Breast epithelium (tissue), 4 donors: ENCODE measurements around the gene LY86. TPM values are rescaled to one million over a fixed set of nuclear protein-coding genes. Genes with fewer than 3 reads are reported as not detected.
A peak's percentile ranks its signal among the peaks of the same experiment; 100 is the strongest.

Experiments used
- DNase-seq, 2 donors: peaks; one replicate each; pipeline ENCODE4 v3.0.0-alpha.2; 2019; ENCODE audit warnings: low spot score in 2 of 2
- H3K27ac ChIP-seq, 2 donors: fragments of 200-600 bp; sonication (generic) in 1 of 2; one replicate each; pipeline ENCODE4 v1.5.1; 2016 to 2019; ENCODE audit warnings: mild to moderate bottlenecking in 1 of 2
- H3K27me3 ChIP-seq, 2 donors: fragments of 200-600 bp; sonication (generic) in 1 of 2; one replicate each; pipeline versions ENCODE4 v1.5.1 to v1.6.0; 2017 to 2019; ENCODE audit warnings: control low read depth in 1 of 2, mild to moderate bottlenecking in 1 of 2
- H3K36me3 ChIP-seq: fragments of 200-600 bp; one replicate; pipeline ENCODE4 v1.5.1; 2019
- H3K4me1 ChIP-seq, 2 donors: fragments of 200-600 bp; sonication (generic); one replicate each; pipeline ENCODE4 v1.5.1; 2016 to 2019; ENCODE audit warnings: control low read depth in 1 of 2
- H3K4me3 ChIP-seq, 3 donors: fragments of 200-600 bp; sonication (generic); 1 replicate in 2 of 3; 2 replicates in 1 of 3; pipeline ENCODE4 v1.5.1; 2016 to 2019; ENCODE audit warnings: mild to moderate bottlenecking in 3 of 3, moderate library complexity in 2 of 3
- H3K9me3 ChIP-seq, 2 donors: fragments of 200-600 bp; sonication (generic) in 1 of 2; one replicate each; pipeline ENCODE4 v1.5.1; 2016 to 2019; ENCODE audit warnings: control low read depth in 1 of 2
- POLR2A ChIP-seq: fragments of 450-650 bp; IDR thresholded peaks from one replicate; pipeline ENCODE4 v1.6.1; 2016; ENCODE audit warnings: antibody characterized with exemption, mild to moderate bottlenecking, moderate library complexity
- POLR2AphosphoS5 ChIP-seq, 3 donors: sonication (generic); formaldehyde crosslinking; IDR thresholded peaks; one replicate each; pipeline ENCODE4 v1.6.1; 2017; ENCODE audit warnings: antibody characterized with exemption in 3 of 3
- intact Hi-C: fragments of 100-400 bp; cut with DNase I; formaldehyde crosslinking; loops from one replicate; pipeline ENCODE4 v1.15.1; 2023; ENCODE audit warnings: low total_unique reads
- total RNA-seq, 3 donors: library from RNA; depleted of rRNA; stranded (reverse); fragments of >200 nt; gene quantifications; one replicate each; pipeline ENCODE4 v1.1.0, GENCODE V29; 2016
- TF ChIP-seq, protein P1 (sequence below), 3 donors: fragments of 450-650 bp; IDR thresholded peaks; one replicate each; pipeline ENCODE4 v1.5.1; 2016 to 2017; ENCODE audit warnings: antibody characterized with exemption in 3 of 3, mild to moderate bottlenecking in 3 of 3, moderate library complexity in 3 of 3

LY86 gene
- total RNA-seq, 3 donors from 2014 or later = 3.3 to 8.3 (median 3.4) TPM

DNA sequence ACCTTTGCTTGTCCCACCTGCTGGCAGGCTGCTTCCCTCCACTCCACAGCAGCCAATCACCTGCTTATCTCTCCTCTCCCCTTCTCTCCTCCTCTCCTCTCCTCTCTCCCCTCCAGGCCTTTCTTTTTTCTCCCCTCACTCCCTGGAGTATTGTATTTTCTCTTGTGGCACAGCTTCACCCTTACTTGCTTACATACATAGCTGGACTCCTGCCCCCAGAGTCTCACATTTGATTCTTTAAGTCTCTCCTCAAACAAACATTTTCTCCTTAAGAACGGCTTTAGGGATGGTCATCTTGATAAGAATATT is 3.6 kb upstream of the LY86 start:
- Histone ChIP-seq H3K27me3 (no peaks in the 10 kb centered on the region), H3K36me3 (no peaks in the 10 kb centered on the region), H3K27ac (no peak overlapping the region), H3K9me3 (no peaks in the 10 kb centered on the region), H3K4me1 (no peaks in the 10 kb centered on the region), H3K4me3 (no peak overlapping the region)
- TF ChIP-seq, protein P1, sequence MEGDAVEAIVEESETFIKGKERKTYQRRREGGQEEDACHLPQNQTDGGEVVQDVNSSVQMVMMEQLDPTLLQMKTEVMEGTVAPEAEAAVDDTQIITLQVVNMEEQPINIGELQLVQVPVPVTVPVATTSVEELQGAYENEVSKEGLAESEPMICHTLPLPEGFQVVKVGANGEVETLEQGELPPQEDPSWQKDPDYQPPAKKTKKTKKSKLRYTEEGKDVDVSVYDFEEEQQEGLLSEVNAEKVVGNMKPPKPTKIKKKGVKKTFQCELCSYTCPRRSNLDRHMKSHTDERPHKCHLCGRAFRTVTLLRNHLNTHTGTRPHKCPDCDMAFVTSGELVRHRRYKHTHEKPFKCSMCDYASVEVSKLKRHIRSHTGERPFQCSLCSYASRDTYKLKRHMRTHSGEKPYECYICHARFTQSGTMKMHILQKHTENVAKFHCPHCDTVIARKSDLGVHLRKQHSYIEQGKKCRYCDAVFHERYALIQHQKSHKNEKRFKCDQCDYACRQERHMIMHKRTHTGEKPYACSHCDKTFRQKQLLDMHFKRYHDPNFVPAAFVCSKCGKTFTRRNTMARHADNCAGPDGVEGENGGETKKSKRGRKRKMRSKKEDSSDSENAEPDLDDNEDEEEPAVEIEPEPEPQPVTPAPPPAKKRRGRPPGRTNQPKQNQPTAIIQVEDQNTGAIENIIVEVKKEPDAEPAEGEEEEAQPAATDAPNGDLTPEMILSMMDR (IDR thresholded peaks at IDR 0.05) = no peak
- TF ChIP-seq POLR2AphosphoS5 (IDR thresholded peaks at IDR 0.05) (no peak), POLR2A (no peak)
- intact Hi-C loops = no loop called here
- no peak for DNase-seq

DNA sequence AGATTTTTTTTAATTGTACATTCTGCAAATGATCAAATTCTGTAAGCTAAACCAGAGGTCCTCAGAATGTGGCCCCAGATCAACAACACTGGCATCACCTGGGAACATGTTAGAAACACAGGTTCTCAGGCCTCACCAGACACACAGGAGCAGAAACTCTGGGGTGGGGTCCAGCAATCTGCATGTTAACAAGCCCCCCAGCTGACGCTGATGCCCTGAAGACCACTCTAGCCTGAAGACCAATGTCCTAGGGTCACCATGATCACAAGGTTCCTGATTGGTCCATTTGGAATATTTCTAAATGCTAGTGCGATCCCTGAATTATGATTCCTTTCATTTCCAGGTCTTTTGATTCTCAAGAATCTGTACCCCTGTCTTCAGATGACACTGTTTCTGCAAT is 2.4 kb upstream of the LY86 start:
- H3K9me3 ChIP-seq = no peaks in the 10 kb centered on the region
- DNase-seq = no peak
- TF ChIP-seq, protein P1 (IDR thresholded peaks at IDR 0.05) = no peak
- TF ChIP-seq POLR2AphosphoS5 (IDR thresholded peaks at IDR 0.05) (no peak), POLR2A (no peak)
- intact Hi-C loops = no loop called here
- H3K36me3 ChIP-seq = no peaks in the 10 kb centered on the region
- no peak overlapping the region for H3K4me3 ChIP-seq
- H3K4me1 ChIP-seq = no peaks in the 10 kb centered on the region
- H3K27me3 ChIP-seq = no peaks in the 10 kb centered on the region
- H3K27ac ChIP-seq = no peak overlapping the region

DNA sequence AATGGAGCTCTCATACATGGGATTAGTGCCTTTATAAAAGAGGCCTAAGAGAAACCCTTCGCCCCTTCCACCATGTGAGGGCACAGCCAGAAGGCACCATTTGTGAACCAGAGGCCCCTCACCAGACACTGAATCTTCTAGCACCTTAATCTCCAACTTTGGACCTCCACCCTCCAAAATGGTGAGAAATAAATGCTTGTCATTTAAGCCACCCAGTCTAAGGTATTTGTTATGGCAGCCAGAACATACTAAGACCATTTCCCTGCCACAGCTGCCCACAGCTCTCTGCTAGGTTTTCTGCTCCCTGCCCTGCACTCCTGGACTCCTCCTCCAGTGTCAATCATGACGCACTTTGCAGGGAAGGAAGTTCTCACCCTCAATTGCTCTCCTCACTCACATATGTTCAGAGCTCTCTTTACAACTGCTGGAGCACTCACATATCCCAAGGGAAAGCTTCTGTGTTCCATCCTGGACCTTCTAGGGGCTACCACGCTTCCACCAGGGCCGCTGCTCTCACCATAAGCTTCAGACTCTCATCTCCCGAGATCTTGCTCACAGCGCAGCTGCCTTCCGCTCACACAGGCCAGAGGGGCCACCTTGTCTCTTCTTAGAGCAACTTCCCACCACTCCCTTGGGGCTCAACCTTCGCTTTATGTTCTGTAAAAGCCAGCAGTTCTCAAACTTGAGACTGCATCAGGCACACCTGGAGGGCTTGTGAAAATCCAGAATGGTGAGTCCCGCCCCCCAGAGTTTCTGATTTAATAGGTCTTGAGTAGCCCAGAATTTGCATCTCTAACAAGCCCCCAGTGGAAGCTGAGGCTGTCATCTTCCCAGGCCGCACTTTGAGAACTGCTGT is 1.6 kb upstream of the LY86 start:
- no peaks in the 10 kb centered on the region for H3K27me3 ChIP-seq
- H3K9me3 ChIP-seq = no peaks in the 10 kb centered on the region
- H3K4me3 ChIP-seq = no peak overlapping the region
- no peak overlapping the region for H3K27ac ChIP-seq
- no peaks in the 10 kb centered on the region for H3K36me3 ChIP-seq
- TF ChIP-seq POLR2A (no peak), POLR2AphosphoS5 (IDR thresholded peaks at IDR 0.05) (no peak)
- TF ChIP-seq, protein P1 (IDR thresholded peaks at IDR 0.05) = no peak
- intact Hi-C loops = no loop called here
- DNase-seq = no peak
- no peaks in the 10 kb centered on the region for H3K4me1 ChIP-seq

DNA sequence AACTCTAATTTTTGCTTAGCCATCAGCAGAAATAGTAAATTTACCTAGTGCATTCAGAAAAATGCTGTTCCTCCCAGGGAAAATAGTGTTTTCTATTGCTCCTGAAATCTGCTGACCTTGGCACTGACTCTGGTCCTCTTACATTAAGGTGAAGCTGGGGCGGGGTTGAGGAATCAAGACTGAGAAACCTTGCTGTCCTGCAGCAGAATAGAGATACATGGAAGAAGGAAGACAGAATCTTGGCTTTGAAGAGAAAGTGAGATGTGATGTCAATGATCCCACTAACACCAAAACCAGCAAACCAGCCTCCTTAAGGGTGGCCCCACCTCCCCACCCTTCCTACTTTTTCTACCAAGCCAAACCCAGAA is 840 bp upstream of the LY86 start:
- no peaks in the 10 kb centered on the region for H3K4me1 ChIP-seq
- no peaks in the 10 kb centered on the region for H3K36me3 ChIP-seq
- no peak for DNase-seq
- no peak overlapping the region for H3K4me3 ChIP-seq
- intact Hi-C loops = no loop called here
- no peak for TF ChIP-seq POLR2A
- no peak for TF ChIP-seq POLR2AphosphoS5 (IDR thresholded peaks at IDR 0.05)
- TF ChIP-seq, protein P1 (IDR thresholded peaks at IDR 0.05) = no peak
- no peaks in the 10 kb centered on the region for H3K27me3 ChIP-seq
- H3K27ac ChIP-seq = peak overlapping the region in 1 of 2 donors; percentile 48
- H3K9me3 ChIP-seq = no peaks in the 10 kb centered on the region

DNA sequence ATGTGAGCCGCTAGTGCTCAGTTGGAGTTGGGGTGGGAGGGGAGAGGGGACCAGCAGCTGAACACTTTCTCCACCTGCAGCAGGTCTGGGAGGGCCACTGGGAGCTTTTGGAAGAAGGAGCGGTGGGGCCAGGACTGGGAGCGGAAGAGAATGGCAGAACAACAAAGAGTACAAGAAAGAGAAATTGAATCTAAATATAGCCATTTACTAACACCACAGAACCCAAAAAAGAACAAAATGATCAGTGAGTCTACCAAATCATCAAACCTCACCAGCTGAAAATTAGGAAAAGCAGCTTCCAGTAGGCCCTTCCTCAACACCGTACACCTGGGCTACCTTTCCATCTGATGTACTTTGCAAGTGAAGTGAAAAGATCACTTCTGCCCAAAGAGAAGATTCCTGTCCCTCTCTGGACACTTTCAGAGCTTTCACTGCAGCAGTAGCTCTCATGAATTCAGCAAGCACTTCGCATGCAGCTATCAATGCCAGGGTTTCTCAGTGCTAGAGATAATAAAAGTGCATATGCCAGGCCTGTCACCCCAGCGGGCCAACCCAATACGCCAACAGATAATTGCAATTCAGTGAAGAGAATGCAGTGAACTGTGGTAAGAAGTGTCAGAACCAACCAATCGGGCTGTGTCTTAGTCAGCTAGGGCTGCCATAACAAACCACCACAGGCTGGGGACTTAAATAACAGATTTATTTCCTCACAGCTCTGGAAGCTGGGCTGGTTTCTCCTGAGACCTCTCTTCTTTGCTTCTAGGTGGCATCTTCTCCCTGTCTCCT is 597 bp downstream of the LY86 start:
- TF ChIP-seq, protein P1 (IDR thresholded peaks at IDR 0.05) = no peak
- TF ChIP-seq POLR2AphosphoS5 (IDR thresholded peaks at IDR 0.05) = no peak
- TF ChIP-seq POLR2A = no peak
- no peaks in the 10 kb centered on the region for H3K9me3 ChIP-seq
- no peak for DNase-seq
- no peaks in the 10 kb centered on the region for H3K27me3 ChIP-seq
- peak overlapping the region in 1 of 2 donors; percentile 48 for H3K27ac ChIP-seq
- intact Hi-C loops = no loop called here
- H3K4me1 ChIP-seq = no peaks in the 10 kb centered on the region
- H3K36me3 ChIP-seq = no peaks in the 10 kb centered on the region
- peak overlapping the region in 2 of 3 donors; percentile 6 to 48 for H3K4me3 ChIP-seq
